ACHN (cell line): ENCODE results near the gene EPS15.

Experiments
- DNase-seq: peaks from one replicate; pipeline ENCODE4 v3.0.0-alpha.2; 2015
- in situ Hi-C: cut with HindIII; loops from 2 replicates; pipeline ENCODE4 v1.10.0; 2017; ENCODE audit warnings: low sequenced_read_pairs, low pct_ligation_motif_present, low pct_unique_long_range_greater_than_20kb

The EPS15 gene

GRCh38 chr1:51365774-51366173 is 153.3 kb downstream of the EPS15 start:
- in situ Hi-C loops, result no loop called here
- DNase-seq, result no peak

DNA sequence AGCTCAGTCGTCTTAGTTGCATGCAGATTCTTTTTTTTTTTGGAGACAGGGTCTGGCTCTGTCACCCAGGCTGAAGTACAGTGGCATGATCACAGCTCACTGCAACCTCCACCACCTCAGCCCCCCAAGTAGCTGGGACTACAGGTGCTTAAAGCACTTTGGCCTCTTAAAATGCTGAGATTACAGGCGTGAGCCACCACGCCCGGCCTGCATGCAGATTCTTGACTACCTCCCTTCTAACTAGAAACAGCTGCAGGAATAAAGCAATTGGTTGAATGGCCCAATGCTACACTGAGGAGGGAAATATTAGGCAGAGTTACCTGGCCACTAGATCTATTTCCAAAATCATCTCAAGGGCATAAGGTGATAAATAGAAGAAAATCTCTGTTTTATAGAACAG is 159.2 kb downstream of the EPS15 start:
- no peak for DNase-seq
- in situ Hi-C loops, result no loop called here

GRCh38 chr1:51355382-51355781 is 163.7 kb downstream of the EPS15 start:
- DNase-seq, result no peak
- in situ Hi-C loops, result no loop called here

DNA sequence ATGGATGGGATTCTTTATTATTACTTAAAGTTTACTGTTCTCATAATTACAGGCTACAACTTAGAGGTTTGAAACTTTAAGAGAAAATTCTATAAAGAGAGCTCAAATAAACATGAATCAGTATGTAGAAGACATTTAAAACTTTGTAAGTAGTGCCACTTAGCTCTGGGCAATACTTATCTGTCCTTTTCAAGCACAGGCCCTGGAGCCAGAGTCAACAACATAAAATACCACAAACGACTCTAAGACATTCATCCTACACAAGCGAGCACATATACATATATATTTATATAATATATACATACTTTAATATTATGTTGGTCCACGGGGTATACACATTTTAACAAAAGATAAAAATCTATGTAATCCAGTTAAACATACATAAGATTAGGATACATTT is 164.7 kb downstream of the EPS15 start:
- in situ Hi-C loops, result no loop called here
- DNase-seq, result no peak

DNA sequence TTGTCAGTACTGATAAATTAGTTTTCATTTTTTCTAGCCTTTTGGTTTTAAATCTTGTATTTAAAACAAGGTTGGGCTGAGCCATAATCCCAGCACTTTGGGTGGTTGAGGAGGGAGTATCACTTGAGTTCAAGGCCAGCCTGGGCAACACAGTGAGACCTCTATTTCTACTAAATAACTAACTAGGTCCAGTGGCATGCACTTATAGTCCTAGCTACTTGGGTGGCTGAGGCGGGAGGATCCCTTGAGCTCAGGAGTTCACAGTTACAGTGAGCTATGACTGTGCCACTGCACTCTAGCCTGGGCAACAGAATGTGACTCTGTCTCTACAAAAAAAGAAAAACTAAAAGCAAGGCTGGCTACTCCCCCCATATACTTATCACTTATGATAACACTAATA is 167.2 kb downstream of the EPS15 start:
- in situ Hi-C loops, result no loop called here
- DNase-seq, result no peak

DNA sequence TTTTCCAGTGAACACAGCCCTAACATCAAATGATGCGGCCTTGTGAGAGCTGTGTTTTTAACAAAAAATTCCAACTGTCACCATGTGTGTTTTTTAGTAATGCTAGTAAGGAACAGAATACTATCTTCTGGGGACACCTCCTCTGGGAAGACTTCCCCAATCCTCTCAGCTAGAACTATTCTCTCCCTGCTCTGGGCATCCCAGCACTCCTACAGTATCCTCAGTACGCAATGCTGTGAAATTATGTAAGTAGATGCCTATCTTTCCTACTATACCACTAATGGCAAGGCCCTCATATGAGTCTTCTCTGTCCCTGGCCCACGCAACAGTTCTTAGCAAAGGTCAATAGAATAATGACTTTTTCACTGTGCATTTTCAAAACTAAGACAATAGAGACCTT is 169.2 kb downstream of the EPS15 start:
- no peak for DNase-seq
- in situ Hi-C loops, result no loop called here

GRCh38 chr1:51348147-51348527 is 170.9 kb downstream of the EPS15 start:
- DNase-seq, result no peak
- in situ Hi-C loops, result no loop called here

DNA sequence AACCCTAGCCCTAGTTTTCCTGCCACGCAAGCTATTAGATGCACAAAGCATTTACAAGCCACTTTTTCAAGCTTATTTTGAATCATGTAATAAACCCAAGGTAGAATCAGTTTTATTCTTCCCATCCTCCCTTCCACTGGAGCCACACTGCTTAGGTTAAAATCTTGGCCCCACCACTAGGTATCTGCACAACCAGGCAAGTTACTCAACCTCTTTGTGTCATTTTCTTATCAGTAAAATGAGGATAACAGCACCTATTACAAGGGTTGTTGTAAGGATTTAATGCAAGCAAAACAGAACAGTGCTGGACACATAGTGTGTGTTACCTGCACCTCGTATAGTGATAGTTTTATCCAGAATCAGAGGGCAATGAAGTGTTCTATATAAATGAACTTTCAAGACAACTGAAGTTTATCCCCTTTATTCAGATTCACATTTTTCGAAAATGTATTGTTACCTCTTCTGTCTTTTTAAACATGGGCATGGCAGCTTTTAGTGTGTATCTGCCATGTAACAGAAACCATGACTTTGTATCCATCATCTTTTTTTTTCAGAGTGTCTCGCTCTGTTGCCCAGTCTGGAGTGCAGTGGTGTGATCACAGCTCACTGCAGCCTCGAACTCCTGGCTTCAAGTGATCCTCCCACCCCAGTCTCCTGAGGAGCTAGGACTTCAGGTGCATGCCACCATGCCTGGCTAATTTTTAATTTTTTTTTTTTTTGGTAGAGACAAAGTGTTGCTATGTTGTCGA is 171.5 kb downstream of the EPS15 start:
- no peak for DNase-seq
- in situ Hi-C loops, result no loop called here

DNA sequence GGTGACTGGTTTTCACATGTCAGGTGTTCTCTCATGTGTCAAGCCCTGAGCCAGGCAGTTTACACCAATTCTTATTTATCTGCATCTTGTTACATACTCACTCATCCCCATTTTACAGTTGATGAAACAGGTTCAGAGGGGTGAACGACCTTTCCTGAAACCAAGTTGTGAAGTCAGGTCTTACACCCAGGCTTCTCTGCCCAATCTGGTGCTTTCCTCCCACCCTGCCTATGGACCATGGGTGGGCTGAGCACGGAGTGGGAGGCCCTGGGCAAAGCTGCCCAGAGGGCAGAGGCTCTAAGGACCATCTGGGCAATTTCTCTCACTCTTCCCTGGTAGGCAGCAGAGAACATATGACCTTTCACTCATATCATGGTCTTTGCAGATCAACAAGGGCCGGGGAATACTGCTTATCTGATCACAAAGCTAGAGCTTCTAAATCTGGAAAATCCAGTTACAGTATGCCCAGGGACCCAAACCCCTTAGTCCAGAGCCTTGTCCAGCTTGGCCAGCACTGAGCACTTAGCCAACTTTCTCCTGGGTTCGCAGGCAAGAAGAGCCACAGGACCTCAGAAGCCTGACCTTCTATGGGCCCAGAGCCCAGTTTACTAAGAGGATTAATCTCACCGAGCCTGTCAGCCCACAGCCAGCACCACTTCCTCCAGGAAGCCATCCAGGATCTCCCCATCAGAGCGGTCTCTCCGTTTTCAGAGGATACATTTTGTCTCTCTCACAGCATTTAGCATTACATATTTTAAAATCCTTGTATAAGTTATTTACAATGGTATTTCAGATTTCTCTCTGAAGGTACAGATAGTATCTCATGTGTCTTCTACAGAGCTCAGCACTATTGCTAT is 172.8 kb downstream of the EPS15 start:
- DNase-seq, result no peak
- in situ Hi-C loops, result no loop called here

GRCh38 chr1:51345300-51345687 is 173.8 kb downstream of the EPS15 start:
- no peak for DNase-seq
- in situ Hi-C loops, result no loop called here

- DNase-seq, result peak; percentile 23
- in situ Hi-C loops, result no loop called here
Observed at GRCh38 chr1:51344602-51345299, 174.3 kb downstream of the EPS15 start.

DNA sequence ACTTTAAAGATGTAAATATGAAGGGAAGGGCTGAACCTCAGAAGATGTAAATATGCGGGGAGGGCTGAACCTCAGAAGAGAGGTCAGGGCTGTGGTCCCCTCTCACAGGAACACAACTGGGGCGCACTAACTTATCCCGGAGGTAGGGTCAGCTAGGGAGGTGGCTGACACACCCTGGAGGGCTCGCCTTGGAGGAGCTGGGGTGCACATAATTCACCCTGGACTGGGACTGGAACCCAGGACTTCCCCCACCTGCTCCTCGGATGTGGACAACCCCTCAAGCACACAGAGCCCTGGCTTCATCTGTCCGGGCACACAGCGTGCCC is 174.8 kb downstream of the EPS15 start:
- no peak for DNase-seq
- in situ Hi-C loops, result no loop called here

GRCh38 chr1:51343624-51344023 is 175.4 kb downstream of the EPS15 start:
- in situ Hi-C loops, result no loop called here

GRCh38 chr1:51342591-51343206 is 176.4 kb downstream of the EPS15 start:
- no peak for DNase-seq
- in situ Hi-C loops, result no loop called here

More at GRCh38 chr1:51343624-51344023, 175.4 kb downstream of the EPS15 start:
- DNase-seq, result no peak

DNA sequence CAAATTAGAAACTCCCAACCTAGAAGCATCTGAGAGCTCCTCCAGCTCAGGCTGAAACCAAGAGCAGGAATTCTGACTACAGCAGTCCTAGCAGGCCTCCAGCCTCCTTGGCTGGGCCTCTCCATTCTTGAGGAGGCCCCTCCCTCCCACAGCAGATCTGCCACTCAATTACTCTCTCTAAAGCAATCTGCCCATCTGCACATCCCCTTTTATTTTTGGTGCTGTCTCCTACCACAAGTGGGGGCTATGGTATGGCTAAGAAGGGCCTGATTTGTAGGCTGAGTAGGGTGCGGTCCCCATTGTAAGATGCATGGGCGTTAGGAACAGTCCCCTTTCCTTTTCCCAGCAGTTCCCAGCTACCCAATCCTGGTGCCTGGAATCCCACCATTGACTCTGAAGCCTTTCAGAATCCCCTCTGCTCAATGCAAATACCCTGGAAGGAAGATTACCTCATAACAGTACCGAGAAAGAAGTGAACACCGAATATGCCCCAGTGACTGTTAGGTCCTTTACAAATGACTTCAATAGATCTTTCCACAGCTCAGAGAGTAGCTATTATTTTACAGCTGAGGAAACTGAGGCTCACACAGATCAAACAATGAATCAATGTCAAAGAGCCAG is 177.1 kb downstream of the EPS15 start:
- in situ Hi-C loops, result no loop called here
- no peak for DNase-seq

- no peak for DNase-seq
Observed at GRCh38 chr1:51340380-51340779, 178.7 kb downstream of the EPS15 start.

GRCh38 chr1:51336711-51337110 is 182.4 kb downstream of the EPS15 start:
- no peak for DNase-seq

More at GRCh38 chr1:51340380-51340779, 178.7 kb downstream of the EPS15 start:
- in situ Hi-C loops, result no loop called here

GRCh38 chr1:51336004-51336403 is 183.1 kb downstream of the EPS15 start:
- in situ Hi-C loops, result no loop called here
- DNase-seq, result no peak

More at GRCh38 chr1:51336711-51337110, 182.4 kb downstream of the EPS15 start:
- in situ Hi-C loops, result no loop called here
